HG03432 (cell line): ENCODE results near the gene ASCL2.

ENCODE experiments used
- ATAC-seq: cut with Tn5 transposase; IDR thresholded peaks from one replicate; pipeline ENCODE4 v1.9.1; 2021; ENCODE audit warnings: mild to moderate bottlenecking, moderate library complexity; ENCODE audit not compliant: unreplicated experiment

Gene ASCL2

GRCh38 chr11:2275334-2276279, 5.2 kb upstream of the ASCL2 start:
- no peak for ATAC-seq

- ATAC-seq = no peak
Observed at GRCh38 chr11:2273771-2274170, 3.4 kb upstream of the ASCL2 start.

- no peak for ATAC-seq
Observed at GRCh38 chr11:2273311-2273710, 2.9 kb upstream of the ASCL2 start.

- ATAC-seq = no peak
Observed at GRCh38 chr11:2272946-2273280, 2.5 kb upstream of the ASCL2 start.

GRCh38 chr11:2272228-2272945, 2.0 kb upstream of the ASCL2 start:
- ATAC-seq = no peak

GRCh38 chr11:2271327-2272227, 1.2 kb upstream of the ASCL2 start:
- no peak for ATAC-seq

- no peak for ATAC-seq
Observed at GRCh38 chr11:2271077-2271326, 614 bp upstream of the ASCL2 start.

- no peak for ATAC-seq
Observed at GRCh38 chr11:2269601-2270321, 627 bp downstream of the ASCL2 start.

- no peak for ATAC-seq
Observed at GRCh38 chr11:2268729-2269600, 1.4 kb downstream of the ASCL2 start.

- no peak for ATAC-seq
Observed at GRCh38 chr11:2267851-2268728, 2.3 kb downstream of the ASCL2 start.

- ATAC-seq = no peak
Observed at GRCh38 chr11:2267306-2267850, 3.0 kb downstream of the ASCL2 start.

GRCh38 chr11:2266586-2267305, 3.6 kb downstream of the ASCL2 start:
- ATAC-seq = no peak

- no peak for ATAC-seq
Observed at GRCh38 chr11:2265854-2266585, 4.4 kb downstream of the ASCL2 start.

GRCh38 chr11:2265396-2265795, 5.0 kb downstream of the ASCL2 start:
- no peak for ATAC-seq

GRCh38 chr11:2264366-2265053, 5.9 kb downstream of the ASCL2 start:
- no peak for ATAC-seq

GRCh38 chr11:2263724-2264360, 6.5 kb downstream of the ASCL2 start:
- no peak for ATAC-seq
